HepG2 (cell line): ENCODE data around the gene LYRM4. TPM values are rescaled to one million over a fixed set of nuclear protein-coding genes. Genes with fewer than 3 reads are reported as not detected.

Experiments used
- ATAC-seq: fragments of 200-7000 bp; cut with Tn5 transposase; 3 replicates; pipeline ENCODE4 v1.9.1; 2020; ENCODE audit warnings: mild to moderate bottlenecking, moderate library complexity
- BruUV-seq: library from RNA; stranded (reverse); fragments of 400-500 nt; replicated peaks from 2 replicates; lab custom pipeline; 2021; lab: Mats Ljungman, UMichigan
- CTCF ChIA-PET: fragments of 300-600 bp; formaldehyde crosslinking; extraction: SDS; loops from one replicate; lab custom pipeline; 2021; ENCODE audit warnings: low total read pairs, inconsistent platforms, low intra/inter-chr PET ratio; lab: Yijun Ruan, JAX
- POLR2A ChIA-PET: fragments of 350-600 bp; sonication (Branson Sonifier 250); formaldehyde crosslinking; loops from one replicate; lab custom pipeline; 2020; ENCODE audit warnings: antibody characterized with exemption, inconsistent platforms; lab: Yijun Ruan, JAX
- DNase-seq: peaks from one replicate; pipeline ENCODE4 v3.0.0-alpha.2; 2015; ENCODE audit warnings: low spot score
- FAIRE-seq: peaks from 3 replicates; lab custom pipeline; 2011; peaks lifted over from hg19 to GRCh38; lab: Jason Lieb, UNC
- H2AFZ ChIP-seq: one replicate; pipeline ENCODE4 v1.6.1; 2011; ENCODE audit warnings: low read length, inconsistent platforms
- H3K27ac ChIP-seq: fragments of 300-600 bp; 3 replicates; pipeline ENCODE4 v1.8.0; 2011; ENCODE audit warnings: mixed run types, mild to moderate bottlenecking, mixed read lengths, low read length, inconsistent platforms; ENCODE audit not compliant: insufficient read depth; ENCODE audit errors: extremely low read length
- H3K27me3 ChIP-seq, 2 experiments: fragments of 200-600 bp in 1 of 2; 2 replicates in 1 of 2; 3 replicates in 1 of 2; pipeline versions ENCODE4 v1.6.0 to v1.8.0; 2011; ENCODE audit warnings: low read length in 2 of 2, mild to moderate bottlenecking in 2 of 2, moderate library complexity in 2 of 2, inconsistent platforms in 1 of 2; ENCODE audit not compliant: insufficient read depth in 2 of 2, control insufficient read depth in 1 of 2
- H3K36me3 ChIP-seq, 2 experiments: fragments of 200-600 bp in 1 of 2; replicated peaks in 1 of 2; 2 replicates in 1 of 2; 3 replicates in 1 of 2; pipeline versions ENCODE4 v1.5.1 to v1.8.0; 2011; ENCODE audit warnings: low read length in 2 of 2, inconsistent platforms in 1 of 2; ENCODE audit not compliant: insufficient read depth in 2 of 2, control insufficient read depth in 1 of 2
- H3K4me1 ChIP-seq: 2 replicates; pipeline ENCODE4 v1.5.1; 2012; ENCODE audit warnings: low read length, inconsistent platforms; ENCODE audit not compliant: insufficient read depth
- H3K4me2 ChIP-seq: 2 replicates; pipeline ENCODE4 v1.6.0; 2011; ENCODE audit warnings: low read depth, low read length, inconsistent platforms
- H3K4me3 ChIP-seq, 3 experiments: fragments of 200-600 bp in 1 of 3; sonication (generic), shearing (Covaris generic) in 1 of 3; replicated peaks in 1 of 3; 2 replicates each; pipeline ENCODE4 v1.5.1; 2011 to 2016; ENCODE audit warnings: low read length in 3 of 3, inconsistent platforms in 2 of 3, low read depth in 2 of 3, mild to moderate bottlenecking in 2 of 3, control low read depth in 1 of 3, mixed read lengths in 1 of 3; ENCODE audit not compliant: insufficient read depth in 1 of 3
- H3K79me2 ChIP-seq: one replicate; pipeline ENCODE4 v1.6.1; 2011; ENCODE audit warnings: low read length, inconsistent platforms; ENCODE audit not compliant: insufficient read depth
- H3K9ac ChIP-seq: 2 replicates; pipeline ENCODE4 v1.6.0; 2011; ENCODE audit warnings: mild to moderate bottlenecking, low read depth, low read length, inconsistent platforms; ENCODE audit not compliant: insufficient read depth
- H3K9me3 ChIP-seq: 2 replicates; pipeline ENCODE4 v1.5.1; 2012; ENCODE audit warnings: mild to moderate bottlenecking, low read length
- H4K20me1 ChIP-seq: 2 replicates; pipeline ENCODE4 v1.6.0; 2011; ENCODE audit warnings: inconsistent platforms, mild to moderate bottlenecking, low read length, moderate library complexity; ENCODE audit not compliant: insufficient read depth
- MIER2 ChIP-seq: IDR thresholded peaks from 2 replicates; pipeline ENCODE4 v1.6.1; 2016; ENCODE audit warnings: missing biosample characterization, missing genetic modification reagents
- SETDB1 ChIP-seq: sonication (generic); formaldehyde crosslinking; IDR thresholded peaks from 2 replicates; pipeline ENCODE4 v1.5.1; 2020; ENCODE audit warnings: missing genetic modification reagents, mild to moderate bottlenecking, borderline replicate concordance
- WGBS: methylation state at CpG from one replicate; pipeline ENCODE4 v1.1.6; 2017; ENCODE audit warnings: low lambda C conversion rate; 5-methylcytosine and 5-hydroxymethylcytosine counted together
- in situ Hi-C: cut with HindIII; loops from 2 replicates; pipeline ENCODE4 v1.10.0; 2017; ENCODE audit warnings: low pct_unique_long_range_greater_than_20kb; ENCODE audit not compliant: extremely low pct_ligation_motif_present
- intact Hi-C: fragments of 100-400 bp; cut with micrococcal nuclease; formaldehyde crosslinking; loops from one replicate; pipeline ENCODE4 v1.10.0; 2022; ENCODE audit not compliant: unreplicated experiment
- polyA plus RNA-seq, 8 experiments: library from polyadenylated mRNA; depleted of rRNA in 3 of 8; stranded (reverse) in 7 of 8; unstranded in 1 of 8; fragments of >200 nt; fragmentation: Illumina TruSeq in 4 of 8; extraction: Trizol in 4 of 8; gene quantifications; 2 replicates each; pipeline versions ENCODE4 v1.2.1 to v1.2.3, GENCODE V29; 2011 to 2016; ENCODE audit warnings: low read depth in 4 of 8, missing spikeins in 1 of 8, mixed read lengths in 1 of 8; ENCODE audit not compliant: insufficient read depth in 1 of 8
- total RNA-seq, 5 experiments: library from RNA; depleted of rRNA; stranded (reverse); fragments of >200 nt; fragmentation: Illumina TruSeq; extraction: Trizol; gene quantifications; 2 replicates each; pipeline ENCODE4 v1.2.3, GENCODE V29; 2016; ENCODE audit warnings: low read depth in 1 of 5
- TF ChIP-seq, protein P1 (sequence below), 2 experiments: sonication (generic) in 1 of 2; formaldehyde crosslinking in 1 of 2; IDR thresholded peaks; 2 replicates each; pipeline versions ENCODE4 v1.4.0 to v1.6.1; 2018 to 2020; ENCODE audit warnings: missing genetic modification reagents in 2 of 2, borderline replicate concordance in 1 of 2, low read depth in 1 of 2, mild to moderate bottlenecking in 1 of 2, missing biosample characterization in 1 of 2
- TF ChIP-seq, protein P2 (sequence below): sonication (generic); formaldehyde crosslinking; IDR thresholded peaks from 2 replicates; pipeline ENCODE4 v1.8.1; 2023; ENCODE audit warnings: mild to moderate bottlenecking, missing genetic modification reagents
- TF ChIP-seq, protein P3 (sequence below): sonication (generic); formaldehyde crosslinking; IDR thresholded peaks from 2 replicates; pipeline ENCODE4 v1.8.0; 2022; ENCODE audit warnings: mild to moderate bottlenecking, missing genetic modification reagents
- TF ChIP-seq, protein P4 (sequence below): sonication (generic); formaldehyde crosslinking; IDR thresholded peaks from 2 replicates; pipeline ENCODE4 v1.5.0; 2020; ENCODE audit warnings: mild to moderate bottlenecking, missing genetic modification reagents, borderline replicate concordance

The LYRM4 gene
- total and polyA plus RNA-seq, 2 of the 13 experiments (the other 11 are each of a cell fraction or from before 2014, with no cell fraction given), result 64.6 to 67.5 TPM

DNA sequence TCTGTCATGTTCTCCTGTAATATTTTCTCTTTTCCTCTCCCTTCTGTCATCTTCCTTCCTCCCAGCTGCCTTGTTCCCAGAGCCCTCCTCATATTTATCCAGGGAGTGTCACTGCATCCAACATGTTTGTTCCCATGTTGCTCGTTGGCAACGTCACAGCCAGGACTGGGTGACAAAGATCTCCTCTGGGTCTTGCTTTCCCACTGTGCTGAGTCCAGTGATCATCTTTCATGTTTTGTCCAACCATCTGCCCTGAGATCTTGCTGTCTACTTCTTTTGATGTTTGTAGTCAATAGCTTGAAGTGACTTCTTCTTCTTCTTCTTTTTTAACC, 27.2 kb upstream of the LYRM4 start:
- intact Hi-C loops (no loop called here), in situ Hi-C loops (no loop called here)
- TF ChIP-seq SETDB1 (CRISPR knock-in tag) (no peak), MIER2 (CRISPR knock-in tag) (no peak)
- TF ChIP-seq, protein P1, sequence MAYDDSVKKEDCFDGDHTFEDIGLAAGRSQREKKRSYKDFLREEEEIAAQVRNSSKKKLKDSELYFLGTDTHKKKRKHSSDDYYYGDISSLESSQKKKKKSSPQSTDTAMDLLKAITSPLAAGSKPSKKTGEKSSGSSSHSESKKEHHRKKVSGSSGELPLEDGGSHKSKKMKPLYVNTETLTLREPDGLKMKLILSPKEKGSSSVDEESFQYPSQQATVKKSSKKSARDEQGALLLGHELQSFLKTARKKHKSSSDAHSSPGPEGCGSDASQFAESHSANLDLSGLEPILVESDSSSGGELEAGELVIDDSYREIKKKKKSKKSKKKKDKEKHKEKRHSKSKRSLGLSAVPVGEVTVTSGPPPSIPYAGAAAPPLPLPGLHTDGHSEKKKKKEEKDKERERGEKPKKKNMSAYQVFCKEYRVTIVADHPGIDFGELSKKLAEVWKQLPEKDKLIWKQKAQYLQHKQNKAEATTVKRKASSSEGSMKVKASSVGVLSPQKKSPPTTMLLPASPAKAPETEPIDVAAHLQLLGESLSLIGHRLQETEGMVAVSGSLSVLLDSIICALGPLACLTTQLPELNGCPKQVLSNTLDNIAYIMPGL (CRISPR knock-in tag; IDR thresholded peaks at IDR 0.05; ENCODE audit: borderline replicate concordance in 1 of 2, low read depth in 1 of 2), result no peak
- TF ChIP-seq, protein P2, sequence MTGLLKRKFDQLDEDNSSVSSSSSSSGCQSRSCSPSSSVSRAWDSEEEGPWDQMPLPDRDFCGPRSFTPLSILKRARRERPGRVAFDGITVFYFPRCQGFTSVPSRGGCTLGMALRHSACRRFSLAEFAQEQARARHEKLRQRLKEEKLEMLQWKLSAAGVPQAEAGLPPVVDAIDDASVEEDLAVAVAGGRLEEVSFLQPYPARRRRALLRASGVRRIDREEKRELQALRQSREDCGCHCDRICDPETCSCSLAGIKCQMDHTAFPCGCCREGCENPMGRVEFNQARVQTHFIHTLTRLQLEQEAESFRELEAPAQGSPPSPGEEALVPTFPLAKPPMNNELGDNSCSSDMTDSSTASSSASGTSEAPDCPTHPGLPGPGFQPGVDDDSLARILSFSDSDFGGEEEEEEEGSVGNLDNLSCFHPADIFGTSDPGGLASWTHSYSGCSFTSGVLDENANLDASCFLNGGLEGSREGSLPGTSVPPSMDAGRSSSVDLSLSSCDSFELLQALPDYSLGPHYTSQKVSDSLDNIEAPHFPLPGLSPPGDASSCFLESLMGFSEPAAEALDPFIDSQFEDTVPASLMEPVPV, result no peak
- TF ChIP-seq, protein P3, sequence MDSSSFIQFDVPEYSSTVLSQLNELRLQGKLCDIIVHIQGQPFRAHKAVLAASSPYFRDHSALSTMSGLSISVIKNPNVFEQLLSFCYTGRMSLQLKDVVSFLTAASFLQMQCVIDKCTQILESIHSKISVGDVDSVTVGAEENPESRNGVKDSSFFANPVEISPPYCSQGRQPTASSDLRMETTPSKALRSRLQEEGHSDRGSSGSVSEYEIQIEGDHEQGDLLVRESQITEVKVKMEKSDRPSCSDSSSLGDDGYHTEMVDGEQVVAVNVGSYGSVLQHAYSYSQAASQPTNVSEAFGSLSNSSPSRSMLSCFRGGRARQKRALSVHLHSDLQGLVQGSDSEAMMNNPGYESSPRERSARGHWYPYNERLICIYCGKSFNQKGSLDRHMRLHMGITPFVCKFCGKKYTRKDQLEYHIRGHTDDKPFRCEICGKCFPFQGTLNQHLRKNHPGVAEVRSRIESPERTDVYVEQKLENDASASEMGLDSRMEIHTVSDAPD (CRISPR knock-in tag), result no peak
- TF ChIP-seq, protein P4, sequence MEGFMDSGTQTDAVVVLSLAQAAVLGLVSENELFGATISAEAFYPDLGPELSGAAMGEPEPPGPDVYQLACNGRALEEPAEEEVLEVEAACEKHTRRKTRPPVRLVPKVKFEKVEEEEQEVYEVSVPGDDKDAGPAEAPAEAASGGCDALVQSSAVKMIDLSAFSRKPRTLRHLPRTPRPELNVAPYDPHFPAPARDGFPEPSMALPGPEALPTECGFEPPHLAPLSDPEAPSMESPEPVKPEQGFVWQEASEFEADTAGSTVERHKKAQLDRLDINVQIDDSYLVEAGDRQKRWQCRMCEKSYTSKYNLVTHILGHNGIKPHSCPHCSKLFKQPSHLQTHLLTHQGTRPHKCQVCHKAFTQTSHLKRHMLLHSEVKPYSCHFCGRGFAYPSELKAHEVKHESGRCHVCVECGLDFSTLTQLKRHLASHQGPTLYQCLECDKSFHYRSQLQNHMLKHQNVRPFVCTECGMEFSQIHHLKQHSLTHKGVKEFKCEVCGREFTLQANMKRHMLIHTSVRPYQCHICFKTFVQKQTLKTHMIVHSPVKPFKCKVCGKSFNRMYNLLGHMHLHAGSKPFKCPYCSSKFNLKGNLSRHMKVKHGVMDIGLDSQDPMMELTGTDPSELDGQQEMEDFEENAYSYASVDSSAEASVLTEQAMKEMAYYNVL (CRISPR knock-in tag), result no peak
- ChIA-PET CTCF (no interaction called here), POLR2A (no interaction called here)
- Histone ChIP-seq H3K4me3 (no peak overlapping the region), H3K27ac (no peak overlapping the region), H4K20me1 (no peaks in the 10 kb centered on the region), H3K79me2 (peaks cover 7% of the 10 kb centered on the region), H3K27me3 (no peaks in the 10 kb centered on the region), H3K9ac (no peak overlapping the region), H3K36me3 (no peaks in the 10 kb centered on the region), H3K4me1 (peaks cover 10% of the 10 kb centered on the region), H2AFZ (no peak overlapping the region), H3K9me3 (no peaks in the 10 kb centered on the region), H3K4me2 (no peak overlapping the region)
- DNase-seq (no peak), ATAC-seq (no peak), FAIRE-seq (no peak)
- 86% methylated on average over 2 of the region's 2 CpGs for WGBS
- no TSS peak for BruUV-seq
